ENCODE data around the gene ST14.

DNA sequence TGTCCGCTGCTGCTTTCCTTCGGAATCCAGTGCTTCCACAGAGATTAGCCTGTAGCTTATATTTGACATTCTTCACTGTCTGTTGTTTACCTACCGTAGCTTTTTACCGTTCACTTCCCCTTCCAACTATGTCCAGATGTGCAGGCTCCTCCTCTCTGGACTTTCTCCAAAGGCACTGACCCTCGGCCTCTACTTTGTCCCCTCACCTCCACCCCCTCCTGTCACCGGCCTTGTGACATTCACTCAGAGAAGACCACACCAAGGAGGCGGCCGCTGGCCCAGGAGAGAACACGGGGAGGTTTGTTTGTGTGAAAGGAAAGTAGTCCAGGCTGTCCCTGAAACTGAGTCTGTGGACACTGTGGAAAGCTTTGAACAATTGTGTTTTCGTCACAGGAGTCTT is 15.4 kb upstream of the ST14 start:
- TF ChIP-seq, protein P1, sequence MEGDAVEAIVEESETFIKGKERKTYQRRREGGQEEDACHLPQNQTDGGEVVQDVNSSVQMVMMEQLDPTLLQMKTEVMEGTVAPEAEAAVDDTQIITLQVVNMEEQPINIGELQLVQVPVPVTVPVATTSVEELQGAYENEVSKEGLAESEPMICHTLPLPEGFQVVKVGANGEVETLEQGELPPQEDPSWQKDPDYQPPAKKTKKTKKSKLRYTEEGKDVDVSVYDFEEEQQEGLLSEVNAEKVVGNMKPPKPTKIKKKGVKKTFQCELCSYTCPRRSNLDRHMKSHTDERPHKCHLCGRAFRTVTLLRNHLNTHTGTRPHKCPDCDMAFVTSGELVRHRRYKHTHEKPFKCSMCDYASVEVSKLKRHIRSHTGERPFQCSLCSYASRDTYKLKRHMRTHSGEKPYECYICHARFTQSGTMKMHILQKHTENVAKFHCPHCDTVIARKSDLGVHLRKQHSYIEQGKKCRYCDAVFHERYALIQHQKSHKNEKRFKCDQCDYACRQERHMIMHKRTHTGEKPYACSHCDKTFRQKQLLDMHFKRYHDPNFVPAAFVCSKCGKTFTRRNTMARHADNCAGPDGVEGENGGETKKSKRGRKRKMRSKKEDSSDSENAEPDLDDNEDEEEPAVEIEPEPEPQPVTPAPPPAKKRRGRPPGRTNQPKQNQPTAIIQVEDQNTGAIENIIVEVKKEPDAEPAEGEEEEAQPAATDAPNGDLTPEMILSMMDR (IDR thresholded peaks at IDR 0.05): no peak
- TF ChIP-seq POLR2A (IDR thresholded peaks at IDR 0.05) (no peak), POLR2AphosphoS5 (IDR thresholded peaks at IDR 0.05) (no peak), EP300 (IDR thresholded peaks at IDR 0.05) (no peak)
